Activated CD8-positive, alpha-beta T cell treated with anti-CD3 and anti-CD28 coated beads for 36 hours (primary cell): Measurements from ENCODE around the gene SLFN5. TPM values are rescaled to one million over a fixed set of nuclear protein-coding genes. Genes with fewer than 3 reads are reported as not detected.
"Not testable (repeated sequence)": the region's sequence is repeated elsewhere in the genome, so short reads cannot be mapped to it uniquely, and the experiment has no call there.

Source experiments
- ATAC-seq: fragments of 200-7000 bp; cut with Tn5 transposase; one replicate; pipeline ENCODE4 v1.10.0; 2021; ENCODE audit warnings: mild to moderate bottlenecking, moderate library complexity
- CTCF ChIA-PET: fragments of 350-600 bp; sonication (Branson Sonifier 250); formaldehyde crosslinking; loops from one replicate; lab custom pipeline; 2021; ENCODE audit warnings: antibody characterized with exemption; lab: Charles Lee
- POLR2A ChIA-PET: fragments of 350-600 bp; sonication (Branson Sonifier 250); formaldehyde crosslinking; loops from one replicate; lab custom pipeline; 2021; ENCODE audit warnings: antibody characterized with exemption; lab: Charles Lee
- DNase-seq: peaks from one replicate; pipeline ENCODE4 v3.0.0-alpha.2; 2020
- H3K27ac Mint-ChIP-seq: one replicate; pipeline ENCODE4 v1.8.0; 2021; ENCODE audit warnings: mild to moderate bottlenecking, mixed read lengths
- H3K27me3 Mint-ChIP-seq: one replicate; pipeline ENCODE4 v1.8.0; 2021; ENCODE audit warnings: mixed read lengths
- H3K36me3 Mint-ChIP-seq: one replicate; pipeline ENCODE4 v1.8.0; 2021; ENCODE audit warnings: low read depth, mixed read lengths
- H3K4me1 Mint-ChIP-seq: one replicate; pipeline ENCODE4 v1.8.0; 2021; ENCODE audit warnings: low read depth, mixed read lengths
- H3K4me3 Mint-ChIP-seq: one replicate; pipeline ENCODE4 v1.8.0; 2021; ENCODE audit warnings: mild to moderate bottlenecking, moderate library complexity, mixed read lengths
- H3K9me3 Mint-ChIP-seq: one replicate; pipeline ENCODE4 v1.8.0; 2021; ENCODE audit warnings: mixed read lengths
- intact Hi-C: fragments of 100-400 bp; cut with micrococcal nuclease; formaldehyde crosslinking; loops from one replicate; pipeline ENCODE4 v1.10.0; 2022
- total RNA-seq, 2 experiments: library from RNA; stranded (reverse); gene quantifications; one replicate each; pipeline ENCODE4 v1.2.3, GENCODE V29; 2021
- TF ChIP-seq, protein P1 (sequence below): fragments of 200-600 bp; IDR thresholded peaks from one replicate; pipeline ENCODE4 v1.8.0; 2022; ENCODE audit warnings: antibody characterized with exemption, mild to moderate bottlenecking

SLFN5 gene
- total RNA-seq, 2 experiments from 2014 or later, result 29.1 to 32.7 TPM

- Mint-ChIP-seq H3K4me3 (no peak overlapping the region), H3K27ac (peak overlapping the region; percentile 83)
Measured at GRCh38 chr17:35265566-35266141, 22.8 kb downstream of the SLFN5 start.

GRCh38 chr17:35274167-35275066 is 31.5 kb downstream of the SLFN5 start:
- peaks cover 57% of the 10 kb centered on the region for H3K4me1 Mint-ChIP-seq
- H3K27me3 Mint-ChIP-seq, intact Hi-C loops, ATAC-seq: not testable (repeated sequence)
- H3K36me3 Mint-ChIP-seq, result peaks cover 11% of the 10 kb centered on the region
- H3K4me3 Mint-ChIP-seq, result peak overlapping the region; percentile 5
- ChIA-PET POLR2A (interaction anchor here (1.1 kb wide), 2 partner anchors 10 to 99 kb away, joined by 3 to 4 read pairs; partner anchors contain the start of gene SLFN11), CTCF (interaction anchor here (1.8 kb wide), 1 partner anchor 11 kb away, joined by 5 read pairs; no protein-coding TSS in a partner anchor)
- peaks cover 28% of the 10 kb centered on the region for H3K9me3 Mint-ChIP-seq
- peak; percentile 50 for DNase-seq
- H3K27ac Mint-ChIP-seq, result peak overlapping the region; percentile 51

More at GRCh38 chr17:35265566-35266141, 22.8 kb downstream of the SLFN5 start:
- Mint-ChIP-seq H3K36me3 (peaks cover 49% of the 10 kb centered on the region), H3K4me1 (peaks cover 63% of the 10 kb centered on the region), H3K27me3 (no peaks in the 10 kb centered on the region), H3K9me3 (no peaks in the 10 kb centered on the region)
- ATAC-seq (no peak), DNase-seq (no peak)
- intact Hi-C loops, result no loop called here
- TF ChIP-seq, protein P1, sequence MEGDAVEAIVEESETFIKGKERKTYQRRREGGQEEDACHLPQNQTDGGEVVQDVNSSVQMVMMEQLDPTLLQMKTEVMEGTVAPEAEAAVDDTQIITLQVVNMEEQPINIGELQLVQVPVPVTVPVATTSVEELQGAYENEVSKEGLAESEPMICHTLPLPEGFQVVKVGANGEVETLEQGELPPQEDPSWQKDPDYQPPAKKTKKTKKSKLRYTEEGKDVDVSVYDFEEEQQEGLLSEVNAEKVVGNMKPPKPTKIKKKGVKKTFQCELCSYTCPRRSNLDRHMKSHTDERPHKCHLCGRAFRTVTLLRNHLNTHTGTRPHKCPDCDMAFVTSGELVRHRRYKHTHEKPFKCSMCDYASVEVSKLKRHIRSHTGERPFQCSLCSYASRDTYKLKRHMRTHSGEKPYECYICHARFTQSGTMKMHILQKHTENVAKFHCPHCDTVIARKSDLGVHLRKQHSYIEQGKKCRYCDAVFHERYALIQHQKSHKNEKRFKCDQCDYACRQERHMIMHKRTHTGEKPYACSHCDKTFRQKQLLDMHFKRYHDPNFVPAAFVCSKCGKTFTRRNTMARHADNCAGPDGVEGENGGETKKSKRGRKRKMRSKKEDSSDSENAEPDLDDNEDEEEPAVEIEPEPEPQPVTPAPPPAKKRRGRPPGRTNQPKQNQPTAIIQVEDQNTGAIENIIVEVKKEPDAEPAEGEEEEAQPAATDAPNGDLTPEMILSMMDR, result no peak
- POLR2A ChIA-PET, result interaction anchor here (1.0 kb wide), 1 partner anchor 21 kb away, joined by 3 read pairs; no protein-coding TSS in a partner anchor
- CTCF ChIA-PET, result interaction anchor here (3.1 kb wide), 1 partner anchor 8 kb away, joined by 20 read pairs; no protein-coding TSS in a partner anchor

- ATAC-seq, DNase-seq, H3K36me3 Mint-ChIP-seq, H3K27ac Mint-ChIP-seq, H3K4me3 Mint-ChIP-seq, H3K27me3 Mint-ChIP-seq, intact Hi-C loops: not testable (repeated sequence)
- ChIA-PET CTCF (interaction anchor here (2.2 kb wide), 1 partner anchor 35 kb away, joined by 6 read pairs; no protein-coding TSS in a partner anchor), POLR2A (interaction anchor here (0.8 kb wide), 1 partner anchor 21 kb away, joined by 3 read pairs; no protein-coding TSS in a partner anchor)
- Mint-ChIP-seq H3K4me1 (peaks cover 39% of the 10 kb centered on the region), H3K9me3 (peaks cover 21% of the 10 kb centered on the region)
Measured at GRCh38 chr17:35278454-35278853, 35.6 kb downstream of the SLFN5 start.

- H3K27me3 Mint-ChIP-seq, H3K36me3 Mint-ChIP-seq, ATAC-seq, H3K4me3 Mint-ChIP-seq, DNase-seq, intact Hi-C loops, H3K27ac Mint-ChIP-seq: not testable (repeated sequence)
- Mint-ChIP-seq H3K9me3 (peaks cover 19% of the 10 kb centered on the region), H3K4me1 (peaks cover 35% of the 10 kb centered on the region)
- ChIA-PET CTCF (interaction anchor here (2.2 kb wide), 1 partner anchor 34 kb away, joined by 6 read pairs; no protein-coding TSS in a partner anchor), POLR2A (interaction anchor here (0.8 kb wide), 1 partner anchor 22 kb away, joined by 3 read pairs; no protein-coding TSS in a partner anchor)
Measured at GRCh38 chr17:35278876-35279275, 36.0 kb downstream of the SLFN5 start.

DNA sequence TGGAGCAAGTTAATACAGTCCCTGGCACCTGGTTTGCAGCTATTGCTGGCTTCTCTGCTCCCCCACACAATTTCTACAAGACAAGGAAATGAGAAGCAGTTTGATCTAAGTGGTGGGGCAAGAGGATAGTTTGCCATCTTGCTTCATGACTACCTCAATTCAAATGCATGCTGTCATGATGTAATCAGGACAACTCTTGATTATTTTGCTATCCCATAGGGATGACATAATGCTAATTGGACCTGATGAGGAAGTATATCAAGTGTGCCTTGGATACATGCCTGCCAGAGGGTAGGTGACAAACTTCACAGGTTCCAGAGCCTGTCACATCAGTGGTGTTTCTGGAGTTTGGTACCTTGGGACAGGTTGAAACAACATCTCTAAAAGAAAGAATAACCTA is 40.9 kb downstream of the SLFN5 start:
- POLR2A ChIA-PET, result interaction anchor here (2.0 kb wide), 1 partner anchor 29 kb away, joined by 4 read pairs; no protein-coding TSS in a partner anchor
- no peak overlapping the region for H3K27ac Mint-ChIP-seq

More for the DNA sequence above, 40.9 kb downstream of the SLFN5 start:
- Mint-ChIP-seq H3K4me3 (no peak overlapping the region), H3K9me3 (peaks cover 7% of the 10 kb centered on the region), H3K27me3 (no peaks in the 10 kb centered on the region), H3K36me3 (no peaks in the 10 kb centered on the region), H3K4me1 (peaks cover 31% of the 10 kb centered on the region)
- intact Hi-C loops, result no loop called here
- DNase-seq, result no peak
- CTCF ChIA-PET, result no interaction called here
- TF ChIP-seq, protein P1, result no peak
- no peak for ATAC-seq
